ENCODE data around the gene SLC9A1. TPM values are rescaled to one million over a fixed set of nuclear protein-coding genes. Genes with fewer than 3 reads are reported as not detected.

Gene SLC9A1
- total RNA-seq, 2 experiments from 2014 or later: 14.2 to 19.0 TPM

DNA sequence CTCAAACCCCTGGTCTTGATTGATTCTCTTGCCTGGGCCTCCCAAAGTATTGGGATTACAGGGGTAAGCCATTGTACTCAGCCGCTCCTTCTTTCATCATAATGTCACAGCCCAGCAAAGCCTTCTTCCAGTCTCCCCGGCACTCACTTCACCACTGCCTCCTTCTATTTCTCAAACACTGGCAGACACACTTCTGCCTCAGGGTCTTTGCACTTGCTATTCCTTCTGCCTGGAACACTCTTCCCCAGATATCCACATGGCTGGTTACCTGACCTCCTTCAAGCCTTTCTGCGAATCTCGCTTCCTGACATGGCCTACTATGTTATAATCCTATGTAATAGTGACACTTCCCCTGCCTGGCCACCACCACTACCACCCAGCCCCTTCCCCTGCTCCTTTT, 7.2 kb upstream of the SLC9A1 start:
- peaks cover 12% of the 10 kb centered on the region for H3K4me1 ChIP-seq (ENCODE audit: insufficient read depth, low read length)
- intact Hi-C loops (cut with DNase I, micrococcal nuclease): no loop called here
- no peak for ATAC-seq (ENCODE audit: poor library complexity)
- H3K27me3 ChIP-seq (ENCODE audit: control insufficient read depth in 1 of 2, insufficient read depth in 2 of 2, low read length in 2 of 2): no peaks in the 10 kb centered on the region
- ChIA-PET CTCF (interaction anchor here (1.1 kb wide), 1 partner anchor 12 kb away, joined by 3 read pairs; no protein-coding TSS in a partner anchor), POLR2A (interaction anchor here (0.7 kb wide), 1 partner anchor 639 kb away, joined by 4 read pairs; no protein-coding TSS in a partner anchor)
- H3K36me3 ChIP-seq (ENCODE audit: insufficient read depth, low read length): no peaks in the 10 kb centered on the region
- H3K27ac ChIP-seq (ENCODE audit: low read depth in 1 of 2, low read length in 2 of 2): no peak overlapping the region
- no peak for TF ChIP-seq CTCF (IDR thresholded peaks at IDR 0.05)
- Mint-ChIP-seq H3K27ac (peak overlapping the region; percentile 87), H3K4me1 (ENCODE audit: low read depth) (peaks cover 11% of the 10 kb centered on the region), H3K9me3 (no peaks in the 10 kb centered on the region), H3K27me3 (no peaks in the 10 kb centered on the region), H3K4me3 (no peak overlapping the region), H3K36me3 (ENCODE audit: low read depth) (no peaks in the 10 kb centered on the region)
- DNase-seq: no peak
- H3K4me3 ChIP-seq (ENCODE audit: low read length): no peak overlapping the region
- no peaks in the 10 kb centered on the region for H3K9me3 ChIP-seq (ENCODE audit: control insufficient read depth in 1 of 2, insufficient read depth in 1 of 2, low read length in 2 of 2)

DNA sequence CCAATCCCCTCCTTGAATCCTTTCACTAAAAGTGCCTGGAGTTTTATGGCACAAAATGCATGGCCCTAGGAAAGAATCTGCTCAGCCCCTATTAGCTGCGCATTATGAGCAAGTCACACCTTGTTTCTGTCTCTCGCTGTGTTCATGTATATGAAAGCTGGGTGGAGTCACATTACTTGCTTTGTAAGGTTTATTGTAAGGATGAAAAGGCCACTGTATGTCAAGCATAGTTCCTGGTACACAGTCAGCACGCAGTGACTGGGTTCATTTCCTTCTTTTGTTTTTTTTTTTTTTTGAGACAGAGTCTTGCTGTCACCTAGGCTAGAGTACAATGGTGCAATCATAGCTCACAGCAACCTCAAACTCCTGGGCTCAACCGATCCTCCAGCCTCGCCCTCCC, 6.7 kb upstream of the SLC9A1 start:
- DNase-seq (peak in 5 of 14 experiments; percentile 14 to 60 (median 53)), ATAC-seq (ENCODE audit: poor library complexity) (peak; percentile 97)
- peaks cover 11% of the 10 kb centered on the region for H3K4me1 Mint-ChIP-seq (ENCODE audit: low read depth)
- H3K36me3 Mint-ChIP-seq (ENCODE audit: low read depth): no peaks in the 10 kb centered on the region
- peak overlapping the region; percentile 69 for H3K4me3 Mint-ChIP-seq
- peak overlapping the region; percentile 87 for H3K27ac Mint-ChIP-seq
- Histone ChIP-seq H3K36me3 (ENCODE audit: insufficient read depth, low read length) (no peaks in the 10 kb centered on the region), H3K27me3 (ENCODE audit: control insufficient read depth in 1 of 2, insufficient read depth in 2 of 2, low read length in 2 of 2) (no peaks in the 10 kb centered on the region), H3K9me3 (ENCODE audit: control insufficient read depth in 1 of 2, insufficient read depth in 1 of 2, low read length in 2 of 2) (no peaks in the 10 kb centered on the region), H3K4me3 (ENCODE audit: low read length) (no peak overlapping the region), H3K27ac (ENCODE audit: low read depth in 1 of 2, low read length in 2 of 2) (no peak overlapping the region), H3K4me1 (ENCODE audit: insufficient read depth, low read length) (peaks cover 12% of the 10 kb centered on the region)
- intact Hi-C loops (cut with DNase I, micrococcal nuclease): no loop called here
- H3K27me3 Mint-ChIP-seq: no peaks in the 10 kb centered on the region
- ChIA-PET CTCF (interaction anchor here (1.1 kb wide), 1 partner anchor 12 kb away, joined by 3 read pairs; no protein-coding TSS in a partner anchor), POLR2A (interaction anchor here (0.7 kb wide), 1 partner anchor 640 kb away, joined by 4 read pairs; no protein-coding TSS in a partner anchor)
- TF ChIP-seq CTCF (IDR thresholded peaks at IDR 0.05): no peak
- H3K9me3 Mint-ChIP-seq: no peaks in the 10 kb centered on the region

DNA sequence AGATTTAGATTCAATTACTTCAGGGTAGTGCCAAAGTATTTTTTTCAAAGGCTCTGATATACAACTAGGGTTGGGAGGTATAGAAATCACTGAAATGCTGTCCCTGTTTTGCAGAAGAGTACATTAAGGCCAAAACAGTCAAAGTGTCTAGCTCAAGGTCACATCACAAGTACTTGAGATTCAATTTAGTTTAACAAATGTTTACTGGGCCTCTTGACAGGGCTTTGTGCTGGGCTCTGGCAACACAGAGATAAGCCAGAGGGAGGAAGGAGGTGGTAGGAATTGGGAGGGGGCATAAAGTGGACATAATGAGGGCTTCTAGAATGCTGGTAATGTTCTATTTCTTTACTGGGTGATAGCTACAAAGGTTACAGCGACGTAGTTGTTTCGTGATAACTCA, 2.3 kb upstream of the SLC9A1 start:
- peak overlapping the region; percentile 84 for H3K27ac Mint-ChIP-seq
- ChIA-PET POLR2A (interaction anchor here (9.8 kb wide), 1 partner anchor 17 kb away, joined by 179 read pairs; no protein-coding TSS in a partner anchor), CTCF (interaction anchor here (0.6 kb wide), 2 partner anchors 34 to 685 kb away, joined by 3 read pairs; no protein-coding TSS in a partner anchor)
- DNase-seq (no peak), ATAC-seq (ENCODE audit: poor library complexity) (no peak)
- Histone ChIP-seq H3K4me3 (ENCODE audit: low read length) (no peak overlapping the region), H3K36me3 (ENCODE audit: insufficient read depth, low read length) (no peaks in the 10 kb centered on the region), H3K27me3 (ENCODE audit: control insufficient read depth in 1 of 2, insufficient read depth in 2 of 2, low read length in 2 of 2) (no peaks in the 10 kb centered on the region), H3K4me1 (ENCODE audit: insufficient read depth, low read length) (peaks cover 42% of the 10 kb centered on the region), H3K27ac (ENCODE audit: low read depth in 1 of 2, low read length in 2 of 2) (no peak overlapping the region), H3K9me3 (ENCODE audit: control insufficient read depth in 1 of 2, insufficient read depth in 1 of 2, low read length in 2 of 2) (no peaks in the 10 kb centered on the region)
- H3K27me3 Mint-ChIP-seq: no peaks in the 10 kb centered on the region
- no peak for TF ChIP-seq CTCF (IDR thresholded peaks at IDR 0.05)
- H3K4me3 Mint-ChIP-seq: peak overlapping the region; percentile 16
- intact Hi-C loops (cut with DNase I, micrococcal nuclease): loop anchor here in 1 of 2 experiments (5.0 kb wide), 1 partner anchor 80 kb away; no protein-coding TSS in a partner anchor
- H3K9me3 Mint-ChIP-seq: no peaks in the 10 kb centered on the region
- H3K36me3 Mint-ChIP-seq (ENCODE audit: low read depth): peaks cover 4% of the 10 kb centered on the region
- H3K4me1 Mint-ChIP-seq (ENCODE audit: low read depth): peaks cover 42% of the 10 kb centered on the region
